K562 (cell line): Measurements from ENCODE around the gene ITSN1. TPM values are rescaled to one million over a fixed set of nuclear protein-coding genes. Genes with fewer than 3 reads are reported as not detected.

Experiments used
- ATAC-seq: fragments of 200-7000 bp; cut with Tn5 transposase; 3 replicates; pipeline ENCODE4 v1.9.1; 2020; ENCODE audit warnings: moderate library complexity
- BruUV-seq: library from RNA; stranded (reverse); fragments of 400-500 nt; replicated peaks from 2 replicates; lab custom pipeline; 2021; lab: Mats Ljungman, UMichigan
- CTCF ChIA-PET: fragments of 300-600 bp; formaldehyde crosslinking; extraction: SDS; loops from one replicate; lab custom pipeline; 2021; ENCODE audit warnings: low intra/inter-chr PET ratio; lab: Yijun Ruan, JAX
- POLR2A ChIA-PET: fragments of 300-600, 350-650 bp; sonication (Branson Sonifier 250); formaldehyde crosslinking; extraction: SDS; loops from one replicate; lab custom pipeline; 2021; ENCODE audit warnings: antibody characterized with exemption, inconsistent platforms; lab: Yijun Ruan, JAX
- DNase-seq, 4 experiments: peaks; one replicate each; pipeline versions ENCODE4 v3.0.0 to v3.0.0-alpha.2; 2011 to 2018; ENCODE audit warnings: low spot score in 3 of 4, mixed read lengths in 3 of 4; ENCODE audit errors: extremely low read depth in 1 of 4
- FAIRE-seq: peaks from 2 replicates; lab custom pipeline; 2011; peaks lifted over from hg19 to GRCh38; lab: Jason Lieb, UNC
- H2AFZ ChIP-seq: 2 replicates; pipeline ENCODE4 v1.6.0; 2011; ENCODE audit warnings: low read depth, low read length, control low read depth, inconsistent platforms
- H3K27ac ChIP-seq: fragments of 200-600 bp; 3 replicates; pipeline ENCODE4 v1.8.0; 2011; ENCODE audit warnings: low read depth, mild to moderate bottlenecking, control low read depth, inconsistent platforms, low read length, moderate library complexity, mixed read lengths; ENCODE audit errors: extremely low read depth
- H3K27me3 ChIP-seq, 2 experiments: fragments of 300-600 bp in 1 of 2; 2 replicates in 1 of 2; 3 replicates in 1 of 2; pipeline versions ENCODE4 v1.6.0 to v1.8.0; 2011; ENCODE audit warnings: inconsistent platforms in 2 of 2, low read length in 2 of 2, mild to moderate bottlenecking in 1 of 2, mixed read lengths in 1 of 2, moderate library complexity in 1 of 2; ENCODE audit not compliant: control insufficient read depth in 2 of 2, insufficient read depth in 2 of 2
- H3K36me3 ChIP-seq: fragments of 300-600 bp; 3 replicates; pipeline ENCODE4 v1.8.0; 2011; ENCODE audit warnings: mild to moderate bottlenecking, low read length, inconsistent platforms; ENCODE audit not compliant: control insufficient read depth, insufficient read depth
- H3K4me1 ChIP-seq, 2 experiments: fragments of 200-600 bp in 1 of 2; replicated peaks in 1 of 2; 2 replicates in 1 of 2; 3 replicates in 1 of 2; pipeline versions ENCODE4 v1.5.1 to v1.8.0; 2011; ENCODE audit warnings: inconsistent platforms in 2 of 2, low read length in 2 of 2, mild to moderate bottlenecking in 1 of 2, mixed read lengths in 1 of 2, moderate library complexity in 1 of 2; ENCODE audit not compliant: control insufficient read depth in 2 of 2, insufficient read depth in 2 of 2
- H3K4me2 ChIP-seq: 2 replicates; pipeline ENCODE4 v1.6.1; 2011; ENCODE audit warnings: low read length, control low read depth, inconsistent platforms, mixed read lengths; ENCODE audit not compliant: insufficient read depth
- H3K4me3 ChIP-seq: fragments of 200-600 bp; sonication (generic), shearing (Covaris generic); 2 replicates; pipeline ENCODE4 v1.5.1; 2016; ENCODE audit warnings: control low read depth, inconsistent platforms
- H3K79me2 ChIP-seq: fragments of 200-600 bp; 3 replicates; pipeline ENCODE4 v1.8.0; 2011; ENCODE audit warnings: low read length, inconsistent platforms; ENCODE audit not compliant: control insufficient read depth, insufficient read depth
- H3K9ac ChIP-seq, 2 experiments: 2 replicates each; pipeline versions ENCODE4 v1.6.0 to v1.6.1; 2011; ENCODE audit warnings: low read depth in 2 of 2, low read length in 2 of 2, control low read depth in 1 of 2, inconsistent platforms in 1 of 2, mild to moderate bottlenecking in 1 of 2, mixed read lengths in 1 of 2; ENCODE audit not compliant: insufficient read depth in 1 of 2
- H3K9me1 ChIP-seq: one replicate; pipeline ENCODE4 v1.6.0; 2011; ENCODE audit warnings: inconsistent platforms, mild to moderate bottlenecking, low read length, moderate library complexity; ENCODE audit not compliant: control insufficient read depth, insufficient read depth
- H3K9me3 ChIP-seq: replicated peaks from 2 replicates; pipeline ENCODE4 v1.5.1; 2011; ENCODE audit warnings: low read depth, low read length, inconsistent platforms; ENCODE audit not compliant: control insufficient read depth, insufficient read depth
- H4K20me1 ChIP-seq: replicated peaks from 2 replicates; pipeline ENCODE4 v1.6.1; 2011; ENCODE audit warnings: low read length, inconsistent platforms, mixed read lengths; ENCODE audit not compliant: control insufficient read depth, insufficient read depth
- NFYB ChIP-seq: IDR thresholded peaks from 2 replicates; pipeline ENCODE4 v1.6.1; 2011; ENCODE audit warnings: mild to moderate bottlenecking, moderate library complexity; ENCODE audit not compliant: insufficient read length; ENCODE audit errors: extremely low read depth
- NRF1 ChIP-seq, 2 experiments: fragments of 450-650 bp; IDR thresholded peaks in 1 of 2; conservative IDR thresholded peaks in 1 of 2; 2 replicates each; pipeline ENCODE4 v1.6.1; 2014; ENCODE audit warnings: mild to moderate bottlenecking in 2 of 2
- PATZ1 ChIP-seq: fragments of 250-450 bp; sonication (Bioruptor Pico); IDR thresholded peaks from 2 replicates; pipeline ENCODE4 v1.5.0; 2020; ENCODE audit warnings: mild to moderate bottlenecking, borderline replicate concordance
- SLC30A9 ChIP-seq: fragments of 250-450 bp; sonication (Bioruptor Pico); IDR thresholded peaks from 2 replicates; pipeline ENCODE4 v1.8.0; 2022; ENCODE audit warnings: mild to moderate bottlenecking, moderate library complexity
- ZBTB17 ChIP-seq: fragments of 450-650 bp; formaldehyde crosslinking; IDR thresholded peaks from 2 replicates; pipeline ENCODE4 v1.4.0; 2020; ENCODE audit warnings: mild to moderate bottlenecking
- WGBS: fragments of 100-300 bp; shearing (Covaris generic); methylation state at CpG from one replicate; pipeline ENCODE4 v1.1.6; 2016; ENCODE audit warnings: low coverage, mixed read lengths; ENCODE audit not compliant: insufficient coverage; ENCODE audit errors: missing lambda C conversion rate; 5-methylcytosine and 5-hydroxymethylcytosine counted together
- in situ Hi-C: fragments of 300-500 bp; cut with MboI; formaldehyde crosslinking; loops from 4 replicates; pipeline ENCODE4 v1.15.0; 2018; ENCODE audit warnings: inconsistent platforms, mixed read lengths
- intact Hi-C: fragments of 100-400 bp; cut with micrococcal nuclease; formaldehyde crosslinking; loops from 2 replicates; pipeline ENCODE4 v1.14.2; 2022
- polyA plus RNA-seq, 8 experiments: library from polyadenylated mRNA; depleted of rRNA in 4 of 8; stranded (reverse) in 5 of 8; unstranded in 3 of 8; fragments of >200 nt; fragmentation: Nextera tagmentation in 2 of 8; fragmentation: Illumina TruSeq in 1 of 8; extraction: Ambion mirVana in 2 of 8; extraction: Trizol in 1 of 8; gene quantifications; 2 replicates each; pipeline versions ENCODE4 v1.2.1 to v1.2.3, GENCODE V29; 2011 to 2014; ENCODE audit warnings: inconsistent platforms in 1 of 8, missing spikeins in 1 of 8
- total RNA-seq, 7 experiments: library from RNA; depleted of rRNA in 6 of 7; stranded (reverse); fragments of >200 nt in 6 of 7; fragmentation: Illumina TruSeq in 2 of 7; extraction: Trizol in 2 of 7; gene quantifications; 2 replicates each; pipeline versions ENCODE4 v1.2.1 to v1.2.3, GENCODE V29; 2011 to 2021; ENCODE audit warnings: low replicate concordance in 1 of 7
- TF ChIP-seq, protein P1 (sequence below): fragments of 450-650 bp; IDR thresholded peaks from one replicate; pipeline ENCODE4 v1.6.1; 2018; ENCODE audit warnings: mild to moderate bottlenecking, moderate library complexity; ENCODE audit not compliant: partially characterized antibody

Gene ITSN1
- total and polyA plus RNA-seq, 9 of the 15 experiments (the other 6 are each of a cell fraction or from before 2014, with no cell fraction given), result 1.1 to 12.6 (median 4.8) TPM

DNA sequence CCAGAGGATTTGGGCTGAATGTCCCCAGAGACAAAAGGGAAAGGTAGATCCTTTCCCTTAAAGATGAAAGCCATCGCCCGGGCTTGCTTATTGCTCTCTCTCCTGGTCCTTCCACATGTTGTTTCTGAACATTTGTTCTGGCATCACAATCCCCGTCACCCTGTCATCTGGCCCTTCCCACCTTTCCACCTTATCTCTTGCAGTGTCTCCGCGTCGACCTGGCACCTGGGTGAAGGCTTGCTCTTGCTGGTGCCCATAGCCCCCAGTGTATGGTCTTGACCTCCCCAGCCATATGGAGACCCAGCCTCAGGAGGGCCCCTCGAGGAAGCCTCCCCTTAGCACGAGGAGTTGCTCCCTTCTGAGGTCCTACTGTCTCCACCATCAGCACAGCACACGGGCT is 208.7 kb downstream of the ITSN1 start (continued):
- no peak for TF ChIP-seq PATZ1 (CRISPR knock-in tag)
- TF ChIP-seq ZBTB17 (CRISPR knock-in tag), result no peak
- no peak for TF ChIP-seq SLC30A9 (CRISPR knock-in tag)
- TF ChIP-seq, protein P1, sequence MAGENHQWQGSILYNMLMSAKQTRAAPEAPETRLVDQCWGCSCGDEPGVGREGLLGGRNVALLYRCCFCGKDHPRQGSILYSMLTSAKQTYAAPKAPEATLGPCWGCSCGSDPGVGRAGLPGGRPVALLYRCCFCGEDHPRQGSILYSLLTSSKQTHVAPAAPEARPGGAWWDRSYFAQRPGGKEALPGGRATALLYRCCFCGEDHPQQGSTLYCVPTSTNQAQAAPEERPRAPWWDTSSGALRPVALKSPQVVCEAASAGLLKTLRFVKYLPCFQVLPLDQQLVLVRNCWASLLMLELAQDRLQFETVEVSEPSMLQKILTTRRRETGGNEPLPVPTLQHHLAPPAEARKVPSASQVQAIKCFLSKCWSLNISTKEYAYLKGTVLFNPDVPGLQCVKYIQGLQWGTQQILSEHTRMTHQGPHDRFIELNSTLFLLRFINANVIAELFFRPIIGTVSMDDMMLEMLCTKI, result no peak
- TF ChIP-seq, all 486 proteins: peak for 0

GRCh38 chr21:33852485-33852884 is 210.2 kb downstream of the ITSN1 start:
- Histone ChIP-seq H3K4me3 (no peak overlapping the region), H3K27me3 (peaks cover 48 to 72% of the 10 kb centered on the region in 2 experiments), H3K4me1 (peaks cover 0 to 4% of the 10 kb centered on the region in 2 experiments; a peak in 3 of 5 replicates), H3K79me2 (no peaks in the 10 kb centered on the region), H3K27ac (no peak overlapping the region), H3K9ac (no peak overlapping the region), H3K9me1 (no peaks in the 10 kb centered on the region)
- TF ChIP-seq NFYB (no peak), NRF1 (conservative IDR thresholded peaks at IDR 0.05 in 1 of 2, IDR thresholded peaks at IDR 0.05 in 1 of 2) (no peak), SLC30A9 (CRISPR knock-in tag) (no peak)
- TF ChIP-seq, all 486 proteins: peak for 0
- CTCF ChIA-PET, result no interaction called here
- Histone ChIP-seq H3K4me2 (no peak overlapping the region), H2AFZ (no peak overlapping the region), H4K20me1 (0 out of 2 replicates have a peak, but pooled peaks cover 3% of the 10 kb centered on the region), H3K9me3 (no peaks in the 10 kb centered on the region), H3K36me3 (no peaks in the 10 kb centered on the region)
- no TSS peak for BruUV-seq
- ATAC-seq, result no peak
- POLR2A ChIA-PET, result no interaction called here
- in situ Hi-C loops (no loop called here), intact Hi-C loops (no loop called here)
- FAIRE-seq, result peak; percentile 42
- DNase-seq, result no peak
- 4% methylated on average over 6 of the region's 6 CpGs for WGBS
